Epithelial cell of proximal tubule (primary cell): ENCODE measurements around the gene SND1. TPM values are rescaled to one million over a fixed set of nuclear protein-coding genes. Genes with fewer than 3 reads are reported as not detected.

ENCODE experiments used
- DNase-seq: peaks from one replicate; pipeline ENCODE4 v3.0.0-alpha.2; 2011; ENCODE audit warnings: low read depth
- H3K4me3 ChIP-seq: 2 replicates; pipeline ENCODE4 v1.5.1; 2011; ENCODE audit warnings: low read depth, mild to moderate bottlenecking, low read length
- CTCF ChIP-seq: conservative IDR thresholded peaks from 2 replicates; pipeline ENCODE4 v1.5.1; 2012; ENCODE audit warnings: low read depth, mild to moderate bottlenecking, low read length
- total RNA-seq: library from RNA; depleted of rRNA; stranded (reverse); fragments of >200 nt; gene quantifications from 2 replicates; pipeline ENCODE4 v1.2.3, GENCODE V29; 2015

SND1 gene
- total RNA-seq, 1 donor from 2014 or later: 122 TPM

DNA sequence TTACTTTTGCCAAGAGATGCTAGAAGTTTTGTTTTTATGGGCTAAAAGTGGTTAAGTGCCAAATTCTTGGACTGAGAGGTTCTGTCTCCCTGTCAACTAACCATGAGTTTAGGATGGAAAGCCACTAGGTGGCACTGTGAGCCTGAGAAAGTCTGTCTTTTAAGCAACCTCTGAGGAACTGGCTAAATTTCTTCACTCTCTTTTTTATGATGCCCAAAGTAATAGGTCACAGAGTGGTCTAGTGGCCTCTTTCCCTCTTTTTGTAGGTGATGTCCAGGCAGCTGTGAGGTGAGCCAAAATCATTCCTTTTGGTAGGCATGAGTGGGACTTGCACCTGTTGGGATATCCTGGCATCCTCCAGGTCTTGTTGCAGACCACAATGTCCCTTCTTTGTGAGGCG is 56.8 kb downstream of the SND1 start:
- H3K4me3 ChIP-seq: no peak overlapping the region
- peak; percentile 52 for DNase-seq
- TF ChIP-seq CTCF: peak; percentile 85

GRCh38 chr7:127710635-127711034 is 58.6 kb downstream of the SND1 start:
- DNase-seq: no peak
- H3K4me3 ChIP-seq: no peak overlapping the region
- no peak for TF ChIP-seq CTCF

DNA sequence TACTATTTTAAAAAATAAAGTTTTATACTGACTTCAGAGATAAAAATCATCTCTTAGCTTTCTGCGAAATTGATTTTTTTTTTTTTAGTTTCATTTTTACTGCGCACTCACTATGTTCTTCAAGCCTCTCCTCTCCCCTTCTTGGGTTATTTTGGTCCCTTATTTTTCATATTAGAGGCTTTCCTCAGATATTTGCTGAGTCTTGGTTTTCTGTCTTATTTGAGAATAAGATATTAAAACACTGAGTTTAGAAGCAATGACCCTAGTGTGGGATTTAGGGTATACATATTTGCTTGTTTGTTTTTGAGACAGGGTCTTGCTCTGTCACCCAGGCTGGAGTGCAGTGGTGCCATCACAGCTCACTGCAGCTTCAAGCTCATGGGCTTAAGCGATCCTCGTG is 59.9 kb downstream of the SND1 start:
- no peak for TF ChIP-seq CTCF
- no peak overlapping the region for H3K4me3 ChIP-seq
- DNase-seq: no peak

DNA sequence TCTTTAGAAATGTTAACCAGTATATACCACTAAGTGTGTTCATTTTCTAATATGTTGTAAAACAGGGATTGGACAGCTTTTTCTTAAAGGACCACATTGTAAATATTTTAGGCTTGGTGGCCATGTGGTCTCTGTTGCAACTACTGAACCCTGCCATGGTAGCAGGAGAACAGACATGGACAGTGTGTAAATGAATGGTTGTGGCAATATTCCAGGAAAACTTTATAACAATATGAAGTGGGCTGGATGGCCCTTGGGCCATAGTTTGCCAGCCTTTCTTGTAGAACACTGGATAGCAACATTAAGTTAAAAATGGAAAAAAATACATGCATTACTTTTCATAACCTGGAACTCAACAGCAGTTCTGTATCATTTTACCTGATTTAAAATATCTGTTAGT is 61.0 kb downstream of the SND1 start:
- DNase-seq: no peak
- H3K4me3 ChIP-seq: no peak overlapping the region
- no peak for TF ChIP-seq CTCF

DNA sequence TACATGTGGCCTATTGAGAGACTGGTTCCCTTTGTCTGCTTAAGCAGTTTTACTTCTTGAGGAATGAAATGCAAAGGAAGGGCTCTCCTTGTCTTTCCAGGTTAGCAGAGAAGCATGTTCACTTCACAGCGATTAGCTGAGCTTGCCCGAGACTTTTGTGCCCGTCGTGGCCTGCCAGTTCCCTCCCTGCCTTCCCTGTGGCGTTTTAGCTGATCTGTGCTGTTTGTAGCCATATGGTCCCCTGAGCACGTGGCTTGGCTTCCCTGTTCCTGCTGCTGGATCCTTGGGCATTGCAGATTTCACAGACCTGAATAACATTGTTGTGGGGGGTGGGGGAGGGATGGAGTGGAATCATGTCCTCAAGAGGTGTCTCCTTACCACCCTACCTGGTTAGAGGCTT is 61.8 kb downstream of the SND1 start:
- TF ChIP-seq CTCF: no peak
- DNase-seq: no peak
- H3K4me3 ChIP-seq: no peak overlapping the region

- DNase-seq: no peak
- TF ChIP-seq CTCF: no peak
- H3K4me3 ChIP-seq: no peak overlapping the region
Observed at GRCh38 chr7:127715272-127715671, 63.3 kb downstream of the SND1 start.

GRCh38 chr7:127715901-127716300 is 63.9 kb downstream of the SND1 start:
- DNase-seq: no peak
- TF ChIP-seq CTCF: no peak
- H3K4me3 ChIP-seq: no peak overlapping the region
